Ovary (tissue), 9 donors: ENCODE data around the gene TMEM121. TPM values are rescaled to one million over a fixed set of nuclear protein-coding genes. Genes with fewer than 3 reads are reported as not detected.

Experiments used
- DNase-seq, 5 donors: peaks; one replicate each; pipeline ENCODE4 v3.0.0-alpha.2; 2019 to 2020
- H3K27ac ChIP-seq, 2 donors: fragments of 200-600 bp; one replicate each; pipeline versions ENCODE4 v1.5.1 to v1.8.0; 2019 to 2022
- H3K27me3 ChIP-seq: fragments of 200-600 bp; one replicate; pipeline ENCODE4 v1.8.0; 2022
- H3K36me3 ChIP-seq: fragments of 200-600 bp; sonication (generic); one replicate; pipeline ENCODE4 v1.5.1; 2019
- H3K4me1 ChIP-seq: one replicate; pipeline ENCODE4 v1.8.1; 2013; ENCODE audit warnings: mild to moderate bottlenecking, moderate library complexity; ENCODE audit not compliant: insufficient read depth
- H3K4me3 ChIP-seq: fragments of 200-600 bp; sonication (generic); one replicate; pipeline ENCODE4 v1.5.1; 2017
- H3K9me3 ChIP-seq, 2 donors: fragments of 200-600 bp in 1 of 2; sonication (generic) in 1 of 2; one replicate each; pipeline versions ENCODE4 v1.5.1 to v1.8.1; 2013 to 2019; ENCODE audit warnings: mild to moderate bottlenecking in 1 of 2, moderate library complexity in 1 of 2
- CTCF ChIP-seq, 3 donors: fragments of 450-650 bp in 2 of 3; fragments of 200-600 bp in 1 of 3; IDR thresholded peaks; one replicate each; pipeline versions ENCODE4 v1.5.1 to v1.8.0; 2016 to 2022; ENCODE audit warnings: antibody characterized with exemption in 3 of 3, mild to moderate bottlenecking in 1 of 3
- EP300 ChIP-seq: sonication (generic); formaldehyde crosslinking; IDR thresholded peaks from one replicate; pipeline ENCODE4 v1.6.1; 2017; ENCODE audit warnings: antibody characterized with exemption
- POLR2A ChIP-seq: fragments of 450-650 bp; IDR thresholded peaks from one replicate; pipeline ENCODE4 v1.6.1; 2017; ENCODE audit warnings: antibody characterized with exemption, mild to moderate bottlenecking, moderate library complexity
- WGBS, 3 donors: extraction: QIAGEN DNeasy Blood & Tissue Kit in 1 of 3; methylation state at CpG; one replicate each; pipeline versions ENCODE4 v1.1.5 to v1.1.7; 2013 to 2017; 5-methylcytosine and 5-hydroxymethylcytosine counted together
- intact Hi-C, 4 donors: fragments of 100-400 bp; cut with DNase I; formaldehyde crosslinking; loops; one replicate each; pipeline versions ENCODE4 v1.11.0 to v1.15.1; 2022 to 2023
- polyA plus RNA-seq, 2 donors: library from polyadenylated mRNA; stranded (reverse); fragments of 200-250 nt in 1 of 2; fragments of 350-450 nt in 1 of 2; fragmentation: Illumina TruSeq in 1 of 2; extraction: RNeasy Lipid Tissue Mini Kit (QIAGEN cat#74804) in 1 of 2; gene quantifications; one replicate each; pipeline ENCODE4 v1.2.3, GENCODE V29; 2013 to 2014
- total RNA-seq, 7 donors: library from RNA; depleted of rRNA in 2 of 7; stranded (reverse); fragments of >200 nt in 2 of 7; fragmentation: NEBNext Ultra II Directional in 3 of 7; extraction: Animal tissue kit (Norgen Biotek cat#: 25700) in 3 of 7; gene quantifications; one replicate each; pipeline versions ENCODE4 v1.1.0 to v1.2.4, GENCODE V29; 2016 to 2023
- donor health status: DM: no; HTN: no; CAD: no; lungs with moderate emphysema.
- donor health status: DM: no; HTN: no; CAD: no.
- donor health status: Bipolar disorder and iron deficiency.
- donor health status: DM: yes; HTN: yes; CAD: no.
- donor health status: DM: no; HTN: no; CAD: no.
- donor health status: DM: yes; HTN: yes; CAD: no.

The TMEM121 gene
- total and polyA plus RNA-seq, 9 donors, result 3.3 to 9.0 (median 4.1) TPM; not detected in 1

- Histone ChIP-seq H3K27me3 (no peaks in the 10 kb centered on the region), H3K36me3 (no peaks in the 10 kb centered on the region), H3K4me1 (peaks cover 29% of the 10 kb centered on the region), H3K4me3 (no peak overlapping the region), H3K9me3 (no peaks in the 10 kb centered on the region), H3K27ac (no peak overlapping the region)
- DNase-seq, result peak in 2 of 5 donors; percentile 37 to 45
- intact Hi-C loops, result loop anchor here in 2 of 4 donors (10.0 kb wide), 2 partner anchors 54 to 64 kb away; partner anchors contain the start of gene MTA1 (in 1 of the 2)
- TF ChIP-seq POLR2A, result no peak
- no peak for TF ChIP-seq CTCF (IDR thresholded peaks at IDR 0.05)
- TF ChIP-seq EP300, result no peak
- WGBS, 3 donors, result 47 to 61% (median 50%) methylated on average over 40 to 81 of the region's 81 CpGs
These were observed 47.8 kb upstream of the TMEM121 start for GRCh38 chr14:105478398-105479251.

GRCh38 chr14:105479431-105480158 lies 46.8 kb upstream of the TMEM121 start:
- 75 to 83% (median 81%) methylated on average over 32 to 34 of the region's 34 CpGs for WGBS, 3 donors
- H3K4me3 ChIP-seq, result no peak overlapping the region
- no peaks in the 10 kb centered on the region for H3K27me3 ChIP-seq
- H3K9me3 ChIP-seq, result no peaks in the 10 kb centered on the region
- peaks cover 26% of the 10 kb centered on the region for H3K4me1 ChIP-seq
- intact Hi-C loops, result loop anchor here in 2 of 4 donors (10.0 kb wide), 2 partner anchors 55 to 65 kb away; partner anchors contain the start of gene MTA1 (in 1 of the 2)
- no peak overlapping the region for H3K27ac ChIP-seq
- no peak for TF ChIP-seq EP300
- no peak for TF ChIP-seq POLR2A
- no peak for TF ChIP-seq CTCF (IDR thresholded peaks at IDR 0.05)
- DNase-seq, result peak in 2 of 5 donors; percentile 45 to 47
- no peaks in the 10 kb centered on the region for H3K36me3 ChIP-seq

- Histone ChIP-seq H3K4me3 (no peak overlapping the region), H3K27me3 (no peaks in the 10 kb centered on the region), H3K27ac (no peak overlapping the region), H3K36me3 (no peaks in the 10 kb centered on the region), H3K4me1 (peaks cover 25% of the 10 kb centered on the region), H3K9me3 (no peaks in the 10 kb centered on the region)
- DNase-seq, result peak in 2 of 5 donors; percentile 52 to 56
- TF ChIP-seq POLR2A, result no peak
- no peak for TF ChIP-seq CTCF (IDR thresholded peaks at IDR 0.05)
- TF ChIP-seq EP300, result no peak
- intact Hi-C loops, result no loop called here
- WGBS, 3 donors, result 63 to 69% (median 64%) methylated on average over 15 of the region's 15 CpGs
These were observed 46.1 kb upstream of the TMEM121 start for GRCh38 chr14:105480199-105480746.
